ENCODE results near the gene PRKAR2A.

DNA sequence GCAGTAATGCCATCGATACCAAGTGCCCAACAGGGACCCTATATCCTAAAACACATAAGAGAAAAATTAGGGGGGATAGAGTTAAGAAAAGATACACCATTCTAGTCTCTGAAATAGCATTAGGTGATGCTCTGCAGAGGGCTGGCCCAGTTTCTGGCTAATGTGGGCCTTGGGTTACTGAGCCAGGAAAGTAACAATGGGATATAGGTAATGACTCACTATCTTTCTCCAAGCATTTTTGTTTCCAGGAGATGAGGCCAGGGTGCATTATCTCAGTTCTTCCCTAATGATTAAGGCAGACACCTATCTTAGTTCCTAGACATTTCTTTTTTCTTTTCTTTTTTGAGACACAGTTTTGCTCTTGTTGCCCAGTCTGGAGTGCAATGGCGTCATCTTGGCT lies 50.0 kb downstream of the PRKAR2A start:
- TF ChIP-seq, protein P1, sequence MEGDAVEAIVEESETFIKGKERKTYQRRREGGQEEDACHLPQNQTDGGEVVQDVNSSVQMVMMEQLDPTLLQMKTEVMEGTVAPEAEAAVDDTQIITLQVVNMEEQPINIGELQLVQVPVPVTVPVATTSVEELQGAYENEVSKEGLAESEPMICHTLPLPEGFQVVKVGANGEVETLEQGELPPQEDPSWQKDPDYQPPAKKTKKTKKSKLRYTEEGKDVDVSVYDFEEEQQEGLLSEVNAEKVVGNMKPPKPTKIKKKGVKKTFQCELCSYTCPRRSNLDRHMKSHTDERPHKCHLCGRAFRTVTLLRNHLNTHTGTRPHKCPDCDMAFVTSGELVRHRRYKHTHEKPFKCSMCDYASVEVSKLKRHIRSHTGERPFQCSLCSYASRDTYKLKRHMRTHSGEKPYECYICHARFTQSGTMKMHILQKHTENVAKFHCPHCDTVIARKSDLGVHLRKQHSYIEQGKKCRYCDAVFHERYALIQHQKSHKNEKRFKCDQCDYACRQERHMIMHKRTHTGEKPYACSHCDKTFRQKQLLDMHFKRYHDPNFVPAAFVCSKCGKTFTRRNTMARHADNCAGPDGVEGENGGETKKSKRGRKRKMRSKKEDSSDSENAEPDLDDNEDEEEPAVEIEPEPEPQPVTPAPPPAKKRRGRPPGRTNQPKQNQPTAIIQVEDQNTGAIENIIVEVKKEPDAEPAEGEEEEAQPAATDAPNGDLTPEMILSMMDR (conservative IDR thresholded peaks at IDR 0.05; ENCODE audit: low read length): no peak
- no peak for TF ChIP-seq EZH2phosphoT487 (IDR thresholded peaks at IDR 0.05; ENCODE audit: borderline replicate concordance)
